ENCODE data around the gene PFKM. TPM values are rescaled to one million over a fixed set of nuclear protein-coding genes. Genes with fewer than 3 reads are reported as not detected.
A peak's percentile ranks its signal among the peaks of the same experiment; 100 is the strongest.
"Not testable (repeated sequence)": the region's sequence is repeated elsewhere in the genome, so short reads cannot be mapped to it uniquely, and the experiment has no call there.

The PFKM gene
- total RNA-seq, 2 donors from 2014 or later, result 29.1 to 35.9 TPM

- DNase-seq, result no peak
- H3K27ac Mint-ChIP-seq, result no peak overlapping the region
- no peak overlapping the region for H3K4me3 Mint-ChIP-seq
- H3K27me3 Mint-ChIP-seq (ENCODE audit: low read depth), result no peaks in the 10 kb centered on the region
- no peaks in the 10 kb centered on the region for H3K9me3 Mint-ChIP-seq
- ATAC-seq (replicated peaks in 1 of 2), result no peak
- H3K4me1 Mint-ChIP-seq (ENCODE audit: low read depth), result peaks cover 3% of the 10 kb centered on the region
- H3K36me3 Mint-ChIP-seq (ENCODE audit: insufficient read depth in 2 of 2), result peaks cover 0 to 24% of the 10 kb centered on the region in 2 donors
These were observed 26.8 kb downstream of the PFKM start for GRCh38 chr12:48145981-48146380.

GRCh38 chr12:48151103-48151771 lies 32.1 kb downstream of the PFKM start:
- peaks cover 32% of the 10 kb centered on the region for H3K4me1 Mint-ChIP-seq (ENCODE audit: low read depth)
- H3K27me3 Mint-ChIP-seq (ENCODE audit: low read depth), result no peaks in the 10 kb centered on the region
- no peak overlapping the region for H3K4me3 Mint-ChIP-seq
- peaks cover 2 to 24% of the 10 kb centered on the region in 2 donors for H3K36me3 Mint-ChIP-seq (ENCODE audit: insufficient read depth in 2 of 2)
- H3K9me3 Mint-ChIP-seq, result no peaks in the 10 kb centered on the region
- H3K27ac Mint-ChIP-seq, result no peak overlapping the region
- DNase-seq, result no peak
- peak in 1 of 2 donors; percentile 35 for ATAC-seq (replicated peaks in 1 of 2)

- Mint-ChIP-seq H3K27ac (peak overlapping the region; percentile 99), H3K4me1 (ENCODE audit: low read depth) (peaks cover 55% of the 10 kb centered on the region), H3K4me3 (peak overlapping the region; percentile 94 to 96)
- not testable (repeated sequence) for H3K27me3 Mint-ChIP-seq (ENCODE audit: low read depth); DNase-seq; H3K36me3 Mint-ChIP-seq (ENCODE audit: insufficient read depth in 2 of 2); H3K9me3 Mint-ChIP-seq; ATAC-seq (replicated peaks in 1 of 2)
These were observed 36.6 kb downstream of the PFKM start for GRCh38 chr12:48155786-48156185.

GRCh38 chr12:48156652-48157017 lies 37.5 kb downstream of the PFKM start:
- DNase-seq (no peak), ATAC-seq (replicated peaks in 1 of 2) (no peak)
- no peaks in the 10 kb centered on the region for H3K27me3 Mint-ChIP-seq (ENCODE audit: low read depth)
- no peaks in the 10 kb centered on the region for H3K9me3 Mint-ChIP-seq
- peak overlapping the region; percentile 99 for H3K27ac Mint-ChIP-seq
- peaks cover 54% of the 10 kb centered on the region for H3K4me1 Mint-ChIP-seq (ENCODE audit: low read depth)
- H3K36me3 Mint-ChIP-seq (ENCODE audit: insufficient read depth in 2 of 2), result peaks cover 3 to 5% of the 10 kb centered on the region in 2 donors
- peak overlapping the region; percentile 94 to 96 for H3K4me3 Mint-ChIP-seq

- peak within 1 kb of the TSS; percentile 99 for H3K27ac Mint-ChIP-seq
- H3K36me3 Mint-ChIP-seq (ENCODE audit: insufficient read depth in 2 of 2), result peaks cover 3 to 4% of the 10 kb centered on the region in 2 donors
- peak within 1 kb of the TSS; percentile 94 to 96 for H3K4me3 Mint-ChIP-seq
These were observed 38.1 kb downstream of the PFKM start, which contains the start of gene ASB8 for GRCh38 chr12:48157018-48157888. Gene ASB8, minus strand, starts transcription at chr12:48157515. Its CDS starts 4,019 bp downstream, at chr12:48153496.

GRCh38 chr12:48157889-48158370 lies 38.8 kb downstream of the PFKM start:
- no peaks in the 10 kb centered on the region for H3K9me3 Mint-ChIP-seq
- no peaks in the 10 kb centered on the region for H3K27me3 Mint-ChIP-seq (ENCODE audit: low read depth)
- ATAC-seq (replicated peaks in 1 of 2) (peak; percentile 16 to 25), DNase-seq (peak; percentile 19 to 29)
- H3K36me3 Mint-ChIP-seq (ENCODE audit: insufficient read depth in 2 of 2), result peaks cover 3 to 4% of the 10 kb centered on the region in 2 donors
- peak overlapping the region; percentile 94 to 96 for H3K4me3 Mint-ChIP-seq
- H3K27ac Mint-ChIP-seq, result peak overlapping the region; percentile 99
- H3K4me1 Mint-ChIP-seq (ENCODE audit: low read depth), result peaks cover 41% of the 10 kb centered on the region

More at GRCh38 chr12:48157018-48157888, 38.1 kb downstream of the PFKM start, which contains the start of gene ASB8:
- ATAC-seq (replicated peaks in 1 of 2) (peak; percentile 92 to 95), DNase-seq (peak; percentile 99)
- Mint-ChIP-seq H3K9me3 (no peaks in the 10 kb centered on the region), H3K27me3 (ENCODE audit: low read depth) (no peaks in the 10 kb centered on the region), H3K4me1 (ENCODE audit: low read depth) (peaks cover 48% of the 10 kb centered on the region)

- H3K27ac Mint-ChIP-seq, result no peak overlapping the region
- no peak overlapping the region for H3K4me3 Mint-ChIP-seq
- no peak for ATAC-seq (replicated peaks in 1 of 2)
- peaks cover 0 to 1% of the 10 kb centered on the region in 2 donors for H3K36me3 Mint-ChIP-seq (ENCODE audit: insufficient read depth in 2 of 2)
- peaks cover 30% of the 10 kb centered on the region for H3K4me1 Mint-ChIP-seq (ENCODE audit: low read depth)
- H3K27me3 Mint-ChIP-seq (ENCODE audit: low read depth), result peaks cover 2% of the 10 kb centered on the region
- no peak for DNase-seq
- H3K9me3 Mint-ChIP-seq, result no peaks in the 10 kb centered on the region
These were observed 40.9 kb downstream of the PFKM start for GRCh38 chr12:48160046-48160445.

- peaks cover 30% of the 10 kb centered on the region for H3K4me1 Mint-ChIP-seq (ENCODE audit: low read depth)
- no peak overlapping the region for H3K27ac Mint-ChIP-seq
- H3K9me3 Mint-ChIP-seq, result no peaks in the 10 kb centered on the region
- H3K36me3 Mint-ChIP-seq (ENCODE audit: insufficient read depth in 2 of 2), result peaks cover 0 to 1% of the 10 kb centered on the region in 2 donors
- H3K4me3 Mint-ChIP-seq, result no peak overlapping the region
- H3K27me3 Mint-ChIP-seq (ENCODE audit: low read depth), result peaks cover 9% of the 10 kb centered on the region
- DNase-seq (no peak), ATAC-seq (replicated peaks in 1 of 2) (no peak)
These were observed 41.6 kb downstream of the PFKM start for GRCh38 chr12:48160807-48161206.

GRCh38 chr12:48163150-48163747 lies 44.1 kb downstream of the PFKM start:
- Mint-ChIP-seq H3K4me1 (ENCODE audit: low read depth) (peaks cover 9% of the 10 kb centered on the region), H3K27ac (no peak overlapping the region), H3K27me3 (ENCODE audit: low read depth) (peaks cover 17% of the 10 kb centered on the region), H3K9me3 (no peaks in the 10 kb centered on the region), H3K4me3 (no peak overlapping the region), H3K36me3 (ENCODE audit: insufficient read depth in 2 of 2) (no peaks in the 10 kb centered on the region)
- DNase-seq, result no peak
- no peak for ATAC-seq (replicated peaks in 1 of 2)

- no peak for ATAC-seq (replicated peaks in 1 of 2)
- Mint-ChIP-seq H3K4me1 (ENCODE audit: low read depth) (no peaks in the 10 kb centered on the region), H3K9me3 (no peaks in the 10 kb centered on the region), H3K27ac (no peak overlapping the region), H3K36me3 (ENCODE audit: insufficient read depth in 2 of 2) (no peaks in the 10 kb centered on the region), H3K4me3 (no peak overlapping the region), H3K27me3 (ENCODE audit: low read depth) (peaks cover 17% of the 10 kb centered on the region)
- DNase-seq, result no peak
These were observed 45.3 kb downstream of the PFKM start for GRCh38 chr12:48164451-48164850.

GRCh38 chr12:48165089-48165981 lies 46.2 kb downstream of the PFKM start:
- H3K4me3 Mint-ChIP-seq, result no peak overlapping the region
- H3K27ac Mint-ChIP-seq, result no peak overlapping the region
- no peaks in the 10 kb centered on the region for H3K36me3 Mint-ChIP-seq (ENCODE audit: insufficient read depth in 2 of 2)
- DNase-seq (peak; percentile 53 to 69), ATAC-seq (replicated peaks in 1 of 2) (peak; percentile 66 to 70)
- no peaks in the 10 kb centered on the region for H3K4me1 Mint-ChIP-seq (ENCODE audit: low read depth)
- H3K27me3 Mint-ChIP-seq (ENCODE audit: low read depth), result peaks cover 17% of the 10 kb centered on the region
- H3K9me3 Mint-ChIP-seq, result no peaks in the 10 kb centered on the region

- H3K27ac Mint-ChIP-seq, result no peak overlapping the region
- DNase-seq (no peak), ATAC-seq (replicated peaks in 1 of 2) (no peak)
- H3K9me3 Mint-ChIP-seq, result no peaks in the 10 kb centered on the region
- no peaks in the 10 kb centered on the region for H3K4me1 Mint-ChIP-seq (ENCODE audit: low read depth)
- no peak overlapping the region for H3K4me3 Mint-ChIP-seq
- H3K36me3 Mint-ChIP-seq (ENCODE audit: insufficient read depth in 2 of 2), result no peaks in the 10 kb centered on the region
- peaks cover 17% of the 10 kb centered on the region for H3K27me3 Mint-ChIP-seq (ENCODE audit: low read depth)
These were observed 49.8 kb downstream of the PFKM start for GRCh38 chr12:48169011-48169410.
